H9 (cell line): ENCODE results near the gene TTLL13. TPM values are rescaled to one million over a fixed set of nuclear protein-coding genes. Genes with fewer than 3 reads are reported as not detected.
A peak's percentile ranks its signal among the peaks of the same experiment; 100 is the strongest.
"Not testable (repeated sequence)": the region's sequence is repeated elsewhere in the genome, so short reads cannot be mapped to it uniquely, and the experiment has no call there.

ENCODE experiments used
- DNase-seq: peaks from one replicate; pipeline ENCODE4 v3.0.0-alpha.2; 2017
- H2AFZ ChIP-seq: one replicate; pipeline ENCODE4 v1.6.1; 2013; ENCODE audit warnings: mild to moderate bottlenecking, low read length, control low read depth, moderate library complexity
- H2AK5ac ChIP-seq: 2 replicates; pipeline ENCODE4 v1.6.1; 2013; ENCODE audit warnings: low read length, control low read depth, mixed read lengths; ENCODE audit not compliant: insufficient read length
- H2BK120ac ChIP-seq: one replicate; pipeline ENCODE4 v1.6.1; 2013; ENCODE audit warnings: low read depth, mild to moderate bottlenecking, low read length, control low read depth, inconsistent platforms; ENCODE audit not compliant: poor library complexity, severe bottlenecking
- H2BK12ac ChIP-seq: 2 replicates; pipeline ENCODE4 v1.6.1; 2013; ENCODE audit warnings: low read length, control low read depth, mixed read lengths, low read depth; ENCODE audit not compliant: insufficient read length
- H2BK15ac ChIP-seq: 2 replicates; pipeline ENCODE4 v1.6.1; 2013; ENCODE audit warnings: low read depth, low read length, control low read depth
- H2BK20ac ChIP-seq: one replicate; pipeline ENCODE4 v1.6.1; 2013; ENCODE audit warnings: low read depth, mild to moderate bottlenecking, low read length, control low read depth, inconsistent platforms; ENCODE audit not compliant: poor library complexity, severe bottlenecking
- H2BK5ac ChIP-seq: 2 replicates; pipeline ENCODE4 v1.6.1; 2013; ENCODE audit warnings: low read length, control low read depth, mixed read lengths; ENCODE audit not compliant: insufficient read length
- H3K14ac ChIP-seq: 2 replicates; pipeline ENCODE4 v1.6.1; 2013; ENCODE audit warnings: low read length, control low read depth; ENCODE audit not compliant: insufficient read depth
- H3K18ac ChIP-seq: 2 replicates; pipeline ENCODE4 v1.6.1; 2013; ENCODE audit warnings: low read depth, mild to moderate bottlenecking, mixed read lengths, low read length, control low read depth; ENCODE audit not compliant: insufficient read length
- H3K23ac ChIP-seq: 2 replicates; pipeline ENCODE4 v1.6.1; 2013; ENCODE audit warnings: low read length, control low read depth, mixed read lengths, low read depth; ENCODE audit not compliant: insufficient read length
- H3K23me2 ChIP-seq: 2 replicates; pipeline ENCODE4 v1.6.1; 2013; ENCODE audit warnings: low read depth, mild to moderate bottlenecking, mixed read lengths, low read length, control low read depth; ENCODE audit not compliant: insufficient read length, poor library complexity, severe bottlenecking
- H3K27ac ChIP-seq: 2 replicates; pipeline ENCODE4 v1.5.1; 2013; ENCODE audit warnings: low read length, control low read depth, mixed read lengths, low read depth; ENCODE audit not compliant: insufficient read length
- H3K27me3 ChIP-seq: 2 replicates; pipeline ENCODE4 v1.6.1; 2013; ENCODE audit warnings: low read length, control low read depth, inconsistent platforms; ENCODE audit not compliant: insufficient read depth
- H3K4ac ChIP-seq: 2 replicates; pipeline ENCODE4 v1.6.1; 2013; ENCODE audit warnings: low read depth, mild to moderate bottlenecking, control low read depth, inconsistent platforms, low read length, moderate library complexity
- H3K4me1 ChIP-seq: 2 replicates; pipeline ENCODE4 v1.6.1; 2013; ENCODE audit warnings: low read length, control low read depth, inconsistent platforms; ENCODE audit not compliant: insufficient read depth
- H3K4me2 ChIP-seq: 2 replicates; pipeline ENCODE4 v1.6.1; 2013; ENCODE audit warnings: low read length, control low read depth, mixed read lengths; ENCODE audit not compliant: insufficient read length, insufficient read depth
- H3K56ac ChIP-seq: 2 replicates; pipeline ENCODE4 v1.6.1; 2013; ENCODE audit warnings: low read depth, mild to moderate bottlenecking, mixed read lengths, low read length, control low read depth; ENCODE audit not compliant: insufficient read length
- H3K79me1 ChIP-seq: 2 replicates; pipeline ENCODE4 v1.6.1; 2013; ENCODE audit warnings: low read depth, mild to moderate bottlenecking, moderate library complexity, low read length, control low read depth, inconsistent platforms; ENCODE audit not compliant: insufficient read depth, poor library complexity, severe bottlenecking
- H3K79me2 ChIP-seq: 2 replicates; pipeline ENCODE4 v1.6.1; 2013; ENCODE audit warnings: low read length, control low read depth, inconsistent platforms; ENCODE audit not compliant: insufficient read depth
- H3K9ac ChIP-seq: 2 replicates; pipeline ENCODE4 v1.6.1; 2013; ENCODE audit warnings: low read length, control low read depth, mixed read lengths; ENCODE audit not compliant: insufficient read length; ENCODE audit errors: extremely low read depth
- H3K9me3 ChIP-seq: one replicate; pipeline ENCODE4 v1.6.1; 2013; ENCODE audit warnings: low read depth, low read length, inconsistent platforms; ENCODE audit not compliant: control insufficient read depth
- H3T11ph ChIP-seq: one replicate; pipeline ENCODE4 v1.6.1; 2013; ENCODE audit warnings: mild to moderate bottlenecking, low read length, control low read depth, inconsistent platforms
- H4K20me1 ChIP-seq: one replicate; pipeline ENCODE4 v1.6.1; 2013; ENCODE audit not compliant: control insufficient read depth, insufficient read length, insufficient read depth
- H4K5ac ChIP-seq: 2 replicates; pipeline ENCODE4 v1.6.1; 2013; ENCODE audit warnings: low read depth, mild to moderate bottlenecking, mixed read lengths, low read length, control low read depth; ENCODE audit not compliant: insufficient read length
- H4K8ac ChIP-seq: replicated peaks from 2 replicates; pipeline ENCODE4 v1.6.1; 2013; ENCODE audit warnings: low read length, control low read depth, mixed read lengths, low read depth; ENCODE audit not compliant: insufficient read length
- H4K91ac ChIP-seq: 2 replicates; pipeline ENCODE4 v1.6.1; 2013; ENCODE audit warnings: low read depth, mild to moderate bottlenecking, moderate library complexity, mixed read lengths, low read length, control low read depth; ENCODE audit not compliant: insufficient read length
- H3K27ac Mint-ChIP-seq, 3 experiments: 2 replicates in 2 of 3; 3 replicates in 1 of 3; pipeline ENCODE4 v1.8.0; 2020 to 2021; ENCODE audit warnings: mixed read lengths in 3 of 3, mild to moderate bottlenecking in 1 of 3, moderate library complexity in 1 of 3
- H3K27me3 Mint-ChIP-seq: 2 replicates; pipeline ENCODE4 v1.8.0; 2021; ENCODE audit warnings: low read depth, mild to moderate bottlenecking, moderate library complexity, mixed read lengths
- H3K36me3 Mint-ChIP-seq, 3 experiments: 2 replicates in 2 of 3; 3 replicates in 1 of 3; pipeline ENCODE4 v1.8.0; 2020 to 2021; ENCODE audit warnings: low read depth in 3 of 3, mixed read lengths in 3 of 3; ENCODE audit not compliant: insufficient read depth in 1 of 3
- H3K4me1 Mint-ChIP-seq, 2 experiments: 2 replicates each; pipeline ENCODE4 v1.8.0; 2020; ENCODE audit warnings: mixed read lengths in 2 of 2
- H3K4me3 Mint-ChIP-seq, 2 experiments: 2 replicates in 1 of 2; 3 replicates in 1 of 2; pipeline ENCODE4 v1.8.0; 2020 to 2021; ENCODE audit warnings: mild to moderate bottlenecking in 2 of 2, mixed read lengths in 2 of 2, moderate library complexity in 1 of 2
- H3K9me3 Mint-ChIP-seq, 2 experiments: 2 replicates in 1 of 2; 3 replicates in 1 of 2; pipeline ENCODE4 v1.8.0; 2020; ENCODE audit warnings: mild to moderate bottlenecking in 2 of 2, mixed read lengths in 2 of 2, moderate library complexity in 1 of 2
- WGBS: extraction: QIAGEN DNeasy Blood & Tissue Kit; methylation state at CpG from one replicate; pipeline ENCODE4 v1.1.7; 2013; ENCODE audit warnings: missing lambda C conversion rate, low lambda C conversion rate, mixed read lengths; ENCODE audit not compliant: insufficient read length; ENCODE audit errors: extremely low coverage; 5-methylcytosine and 5-hydroxymethylcytosine counted together
- total RNA-seq: library from RNA; stranded (reverse); gene quantifications from 2 replicates; pipeline ENCODE4 v1.2.1, GENCODE V29; 2021
- TF ChIP-seq, protein P1 (sequence below): fragments of 200-600 bp; sonication (generic); conservative IDR thresholded peaks from 3 replicates; pipeline ENCODE4 v1.8.0; 2021; ENCODE audit warnings: antibody characterized with exemption, mild to moderate bottlenecking

TTLL13 gene
- total RNA-seq, 1 experiment from 2014 or later, result not detected

DNA sequence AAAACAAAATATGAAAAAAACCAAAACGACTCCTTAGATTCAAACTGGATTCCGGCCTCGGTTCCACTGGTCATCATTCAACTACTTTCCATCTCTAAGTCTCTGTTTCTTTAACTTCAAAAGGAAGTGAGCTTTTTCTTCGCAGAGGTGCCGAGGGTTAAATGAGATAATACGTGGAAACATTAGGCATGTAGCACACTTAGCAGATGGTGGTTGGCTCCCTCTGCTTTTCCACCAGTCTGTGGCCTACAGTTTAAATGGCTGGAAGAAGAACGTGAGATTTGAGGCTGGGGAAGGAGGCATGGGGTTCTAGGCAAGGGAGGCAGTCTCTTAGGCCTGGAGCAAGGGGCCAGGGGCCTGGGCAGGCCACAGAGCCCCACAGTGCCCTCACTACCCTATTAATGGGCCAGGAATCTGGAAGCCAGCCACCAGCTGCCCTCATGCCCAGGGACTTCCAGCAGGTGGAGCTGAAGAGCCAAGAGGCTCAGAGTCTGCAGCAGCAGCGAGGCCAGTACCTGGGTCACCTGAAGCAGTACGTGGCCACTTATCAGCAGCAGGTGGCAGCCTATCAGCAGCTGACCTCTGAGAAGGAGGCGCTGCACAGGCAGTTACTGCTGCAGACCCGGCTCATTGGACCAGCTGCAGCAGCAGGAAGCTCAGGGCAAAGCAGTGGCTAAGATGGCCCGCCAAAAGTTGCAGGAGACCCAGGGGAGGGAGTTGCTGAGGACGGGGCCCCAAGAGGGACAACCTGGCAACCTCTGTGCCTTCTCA is 43.9 kb downstream of the TTLL13 start:
- not testable (repeated sequence) for H2BK15ac ChIP-seq, H2BK12ac ChIP-seq, H3K4ac ChIP-seq, H3K56ac ChIP-seq, H3K36me3 Mint-ChIP-seq, H3K27ac ChIP-seq, H4K8ac ChIP-seq, H4K91ac ChIP-seq, H2BK120ac ChIP-seq, H3K27me3 ChIP-seq, H2AK5ac ChIP-seq, H4K5ac ChIP-seq, H3K23me2 ChIP-seq, H3K79me2 ChIP-seq, H3K4me1 ChIP-seq, H4K20me1 ChIP-seq, H2BK5ac ChIP-seq, H2BK20ac ChIP-seq, H3K23ac ChIP-seq, H3K9ac ChIP-seq, H2AFZ ChIP-seq, H3K4me2 ChIP-seq, H3K79me1 ChIP-seq, H3K9me3 Mint-ChIP-seq, H3T11ph ChIP-seq, H3K27me3 Mint-ChIP-seq, H3K9me3 ChIP-seq
- DNase-seq, result peak; percentile 99
- TF ChIP-seq, protein P1, sequence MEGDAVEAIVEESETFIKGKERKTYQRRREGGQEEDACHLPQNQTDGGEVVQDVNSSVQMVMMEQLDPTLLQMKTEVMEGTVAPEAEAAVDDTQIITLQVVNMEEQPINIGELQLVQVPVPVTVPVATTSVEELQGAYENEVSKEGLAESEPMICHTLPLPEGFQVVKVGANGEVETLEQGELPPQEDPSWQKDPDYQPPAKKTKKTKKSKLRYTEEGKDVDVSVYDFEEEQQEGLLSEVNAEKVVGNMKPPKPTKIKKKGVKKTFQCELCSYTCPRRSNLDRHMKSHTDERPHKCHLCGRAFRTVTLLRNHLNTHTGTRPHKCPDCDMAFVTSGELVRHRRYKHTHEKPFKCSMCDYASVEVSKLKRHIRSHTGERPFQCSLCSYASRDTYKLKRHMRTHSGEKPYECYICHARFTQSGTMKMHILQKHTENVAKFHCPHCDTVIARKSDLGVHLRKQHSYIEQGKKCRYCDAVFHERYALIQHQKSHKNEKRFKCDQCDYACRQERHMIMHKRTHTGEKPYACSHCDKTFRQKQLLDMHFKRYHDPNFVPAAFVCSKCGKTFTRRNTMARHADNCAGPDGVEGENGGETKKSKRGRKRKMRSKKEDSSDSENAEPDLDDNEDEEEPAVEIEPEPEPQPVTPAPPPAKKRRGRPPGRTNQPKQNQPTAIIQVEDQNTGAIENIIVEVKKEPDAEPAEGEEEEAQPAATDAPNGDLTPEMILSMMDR, result peak; percentile 97
- no CpG with 5 or more reads among the region's 13 CpGs for WGBS
- Histone ChIP-seq H3K14ac (peak overlapping the region; percentile 70; the same call in 1 of the 2 replicates), H3K18ac (peak overlapping the region; percentile 71)
- Mint-ChIP-seq H3K4me3 (peak overlapping the region in 1 of 2 experiments; percentile 21; a peak in 1 of 5 replicates), H3K27ac (peak overlapping the region in 2 of 3 experiments; percentile 68 to 90; a peak in 3 of 7 replicates), H3K4me1 (peaks cover 21 to 22% of the 10 kb centered on the region in 2 experiments)
